ENCODE data around the gene RPL32.
"Not testable (repeated sequence)": the region's sequence is repeated elsewhere in the genome, so short reads cannot be mapped to it uniquely, and the experiment has no call there.

Gene RPL32

GRCh38 chr3:12868039-12869034, 27.0 kb upstream of the RPL32 start:
- DNase-seq (ENCODE audit: low read depth): peak; percentile 32

- DNase-seq (ENCODE audit: low read depth): no peak
Measured at GRCh38 chr3:12866836-12867235, 25.5 kb upstream of the RPL32 start.

GRCh38 chr3:12865271-12865670, 23.9 kb upstream of the RPL32 start:
- no peak for DNase-seq (ENCODE audit: low read depth)

DNA sequence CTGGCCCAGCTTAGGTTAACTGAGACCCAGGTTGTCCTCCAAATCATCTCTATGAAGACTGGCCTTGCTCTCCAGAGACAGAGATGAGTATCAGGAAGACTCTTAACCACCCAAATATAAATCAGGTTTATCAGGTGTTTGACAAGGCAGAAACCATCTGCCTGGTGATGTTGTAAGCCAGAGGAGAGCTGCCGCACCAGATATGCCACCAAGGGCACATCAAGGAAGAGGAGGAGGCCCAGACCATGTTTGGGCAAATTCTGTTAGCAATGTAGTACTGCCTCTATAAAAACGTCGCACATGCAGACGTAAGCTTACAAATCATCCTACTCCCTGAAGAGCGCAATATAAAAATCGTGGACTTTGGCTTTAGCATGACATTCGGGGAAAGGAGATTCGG, 21.0 kb upstream of the RPL32 start:
- no peak for DNase-seq (ENCODE audit: low read depth)

GRCh38 chr3:12861611-12862010, 20.2 kb upstream of the RPL32 start:
- DNase-seq (ENCODE audit: low read depth): no peak

GRCh38 chr3:12859840-12860239, 18.5 kb upstream of the RPL32 start:
- DNase-seq (ENCODE audit: low read depth): no peak

DNA sequence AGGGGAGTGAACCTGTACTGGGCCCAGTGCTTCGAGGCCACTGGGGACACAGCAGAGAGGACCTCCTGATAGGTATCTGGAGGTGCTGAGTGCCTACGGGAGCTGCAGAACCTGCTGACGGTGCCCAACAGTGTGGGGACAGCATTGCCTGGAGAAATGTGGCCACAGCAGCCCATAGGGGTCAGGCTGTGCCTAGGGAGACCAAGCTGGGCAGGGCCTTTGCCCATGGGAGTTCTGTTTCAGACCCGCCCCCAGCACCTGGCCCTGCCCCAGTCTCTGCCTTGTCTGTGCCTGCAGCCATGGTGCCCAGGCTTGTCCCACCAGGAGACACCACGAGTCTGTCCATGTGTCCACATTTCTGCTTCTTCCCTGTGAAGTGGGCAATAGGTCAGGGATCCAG, 15.3 kb upstream of the RPL32 start:
- DNase-seq (ENCODE audit: low read depth): no peak

DNA sequence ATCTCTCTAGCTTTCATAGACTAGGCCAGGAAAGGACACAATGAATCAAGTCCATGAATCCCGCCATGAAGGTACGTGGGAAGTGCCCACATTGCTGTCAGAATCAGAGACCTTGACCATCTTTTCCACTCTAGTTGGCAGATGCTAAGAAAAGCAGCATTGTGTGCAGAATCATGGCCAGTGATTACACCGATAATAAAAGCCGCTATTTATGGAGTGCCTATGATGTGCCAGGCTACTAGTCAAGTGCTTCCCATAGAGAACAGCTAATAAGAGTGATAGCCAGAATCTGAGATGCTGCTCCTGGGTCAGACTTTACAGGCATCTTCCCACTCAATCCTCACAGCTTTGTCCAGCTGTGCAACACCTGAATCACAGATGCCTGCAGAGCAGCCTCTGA, 13.2 kb upstream of the RPL32 start:
- no peak for DNase-seq (ENCODE audit: low read depth)

- not testable (repeated sequence) for DNase-seq (ENCODE audit: low read depth)
Measured at GRCh38 chr3:12853847-12854246, 12.5 kb upstream of the RPL32 start.

DNA sequence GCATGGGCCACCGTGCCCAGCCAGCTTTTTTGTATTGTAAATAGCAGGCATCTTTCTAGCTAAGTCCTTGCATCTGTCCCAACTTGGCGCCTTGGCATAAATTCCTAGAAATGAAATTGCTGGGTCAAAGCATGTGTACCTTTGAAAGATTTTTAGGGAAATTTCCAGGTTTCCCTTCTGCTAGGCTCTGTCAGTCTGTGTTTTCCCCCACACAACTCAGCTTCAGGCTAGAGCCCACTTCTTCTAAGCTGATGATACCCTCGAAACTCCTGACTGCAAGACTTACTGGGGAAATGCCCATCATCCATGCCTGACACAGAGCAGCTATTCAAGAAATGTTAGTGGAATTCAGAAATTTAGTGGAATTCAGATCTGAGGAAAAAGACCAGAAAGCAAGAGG, 10.8 kb upstream of the RPL32 start:
- DNase-seq (ENCODE audit: low read depth): no peak

DNA sequence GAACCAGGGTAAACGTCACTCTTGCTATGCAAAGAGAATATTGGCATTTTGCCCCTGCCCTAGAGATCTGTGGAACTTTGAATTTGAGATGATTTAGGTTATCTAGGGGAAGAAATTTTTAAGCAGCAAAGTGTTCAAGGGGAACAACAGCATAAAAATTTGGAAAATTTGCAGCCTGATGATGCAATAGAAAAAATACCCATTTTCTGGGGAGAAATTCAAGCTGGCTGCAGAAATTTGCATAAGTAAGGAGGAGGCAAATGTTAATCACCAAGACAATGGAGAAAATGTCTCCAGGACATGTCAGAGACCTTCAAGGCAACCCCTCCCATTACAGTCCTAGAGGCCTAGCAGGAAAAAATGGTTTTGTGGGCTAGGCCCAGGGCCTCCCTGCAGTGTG, 4.4 kb upstream of the RPL32 start:
- DNase-seq (ENCODE audit: low read depth): no peak

- DNase-seq (ENCODE audit: low read depth): no peak
Measured at GRCh38 chr3:12842469-12842868, 1.1 kb upstream of the RPL32 start.

DNA sequence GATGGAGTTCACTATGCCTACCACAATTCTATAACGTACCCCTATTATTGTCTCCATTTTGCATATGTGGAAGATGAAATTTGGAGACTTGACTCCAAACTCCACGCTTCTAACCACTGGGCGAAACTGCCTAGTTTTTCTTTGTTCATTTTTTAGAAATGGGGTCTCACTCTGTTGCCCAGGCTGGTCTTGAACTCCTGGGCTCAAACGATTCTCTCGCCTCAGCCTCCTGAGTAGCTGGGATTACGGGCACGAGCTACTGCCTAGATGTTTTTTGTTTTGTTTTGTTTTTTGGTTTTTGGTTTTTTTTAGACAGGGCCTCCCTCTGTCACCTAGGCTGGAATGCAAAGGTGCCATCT, 584 bp upstream of the RPL32 start:
- DNase-seq (ENCODE audit: low read depth): no peak

DNA sequence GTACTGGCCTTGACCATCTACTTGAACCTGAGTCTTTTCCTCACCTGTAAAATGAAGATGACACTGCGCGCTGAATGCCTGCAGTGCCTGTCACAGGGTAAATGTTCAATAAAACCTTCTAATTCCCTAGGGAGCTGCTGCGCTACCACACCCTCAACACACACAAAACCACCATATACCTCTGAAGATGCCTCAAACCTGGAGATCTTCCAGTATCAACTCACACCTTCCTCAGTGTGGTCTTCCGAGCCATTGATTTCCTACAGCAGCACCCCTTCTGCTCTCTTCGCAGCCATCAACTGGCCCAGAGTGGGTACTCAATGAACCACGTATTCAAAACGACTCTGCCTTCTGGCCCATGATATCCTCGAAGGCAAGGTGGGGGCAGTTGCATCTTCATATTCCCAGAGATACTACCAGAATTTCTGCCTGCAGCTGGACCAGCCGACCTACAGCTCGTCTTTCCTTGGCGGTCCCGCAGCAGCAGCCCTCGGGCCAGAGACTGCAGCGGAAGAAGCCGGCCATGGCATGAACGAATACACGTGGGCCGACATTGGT, 695 bp downstream of the RPL32 start:
- no peak for DNase-seq (ENCODE audit: low read depth)

GRCh38 chr3:12840148-12840547, 1.2 kb downstream of the RPL32 start:
- DNase-seq (ENCODE audit: low read depth): not testable (repeated sequence)

GRCh38 chr3:12839156-12839946, 2.0 kb downstream of the RPL32 start:
- DNase-seq (ENCODE audit: low read depth): no peak

- no peak for DNase-seq (ENCODE audit: low read depth)
Measured at GRCh38 chr3:12838179-12838965, 3.0 kb downstream of the RPL32 start.

DNA sequence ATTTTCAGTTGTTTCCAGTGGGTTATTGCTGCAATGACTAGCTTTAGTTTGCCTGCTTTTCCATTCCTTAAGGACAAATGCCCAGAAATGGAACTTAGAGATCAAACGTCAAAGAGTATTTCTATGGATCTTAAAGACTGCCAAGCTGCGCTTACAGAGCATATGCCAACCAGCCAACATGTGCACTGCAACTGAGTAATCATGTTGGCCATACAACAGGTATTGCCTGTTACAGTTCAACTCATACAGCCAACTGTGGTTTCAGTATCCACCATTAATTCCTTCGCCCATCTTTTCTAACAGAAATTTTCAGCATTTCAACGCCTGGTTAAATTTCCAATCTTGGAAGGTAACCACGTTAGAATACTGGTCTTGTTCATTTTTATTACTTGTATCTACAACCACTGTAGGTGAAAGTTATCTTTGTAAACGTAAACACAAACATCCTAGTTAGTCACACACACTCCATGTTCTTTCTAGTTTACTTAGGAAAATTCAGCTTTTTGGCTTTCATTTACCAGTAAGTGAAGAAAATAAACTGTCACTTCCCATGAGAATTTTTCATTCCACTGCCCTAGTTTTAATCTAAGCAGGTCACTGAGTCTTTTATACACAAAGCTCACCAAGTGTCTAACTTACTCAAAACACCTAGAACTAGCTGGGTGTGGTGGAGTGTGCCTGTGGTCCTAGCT, 3.9 kb downstream of the RPL32 start:
- DNase-seq (ENCODE audit: low read depth): no peak

DNA sequence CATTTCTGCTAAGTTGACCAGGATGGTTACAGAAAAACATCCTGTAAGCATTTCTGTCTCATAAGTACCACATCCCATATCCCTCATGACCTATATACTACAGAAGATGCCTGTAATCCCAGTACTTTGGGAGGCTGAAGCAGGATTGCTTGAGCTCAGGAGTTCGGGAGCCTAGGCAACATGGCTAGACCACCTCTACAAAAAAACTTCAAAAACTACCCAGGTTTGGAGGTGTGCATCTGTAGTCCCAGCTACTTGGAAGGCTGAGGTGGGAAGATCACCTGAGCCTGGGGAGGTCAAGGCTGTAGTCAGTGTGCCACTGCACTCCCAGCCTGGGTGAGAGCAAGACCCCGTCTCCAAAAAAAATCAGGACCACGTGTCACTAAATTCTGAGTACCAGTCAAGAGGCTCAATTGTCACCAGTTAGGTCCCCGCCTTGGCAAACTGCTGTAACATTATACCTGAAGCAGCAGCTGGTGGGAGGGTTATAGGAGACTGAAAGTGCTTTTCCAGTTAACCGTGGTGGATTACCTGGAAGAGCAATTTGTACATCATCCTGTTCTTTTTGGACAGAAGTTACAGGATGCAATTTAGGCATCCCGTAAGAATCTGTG, 6.2 kb downstream of the RPL32 start:
- no peak for DNase-seq (ENCODE audit: low read depth)

DNA sequence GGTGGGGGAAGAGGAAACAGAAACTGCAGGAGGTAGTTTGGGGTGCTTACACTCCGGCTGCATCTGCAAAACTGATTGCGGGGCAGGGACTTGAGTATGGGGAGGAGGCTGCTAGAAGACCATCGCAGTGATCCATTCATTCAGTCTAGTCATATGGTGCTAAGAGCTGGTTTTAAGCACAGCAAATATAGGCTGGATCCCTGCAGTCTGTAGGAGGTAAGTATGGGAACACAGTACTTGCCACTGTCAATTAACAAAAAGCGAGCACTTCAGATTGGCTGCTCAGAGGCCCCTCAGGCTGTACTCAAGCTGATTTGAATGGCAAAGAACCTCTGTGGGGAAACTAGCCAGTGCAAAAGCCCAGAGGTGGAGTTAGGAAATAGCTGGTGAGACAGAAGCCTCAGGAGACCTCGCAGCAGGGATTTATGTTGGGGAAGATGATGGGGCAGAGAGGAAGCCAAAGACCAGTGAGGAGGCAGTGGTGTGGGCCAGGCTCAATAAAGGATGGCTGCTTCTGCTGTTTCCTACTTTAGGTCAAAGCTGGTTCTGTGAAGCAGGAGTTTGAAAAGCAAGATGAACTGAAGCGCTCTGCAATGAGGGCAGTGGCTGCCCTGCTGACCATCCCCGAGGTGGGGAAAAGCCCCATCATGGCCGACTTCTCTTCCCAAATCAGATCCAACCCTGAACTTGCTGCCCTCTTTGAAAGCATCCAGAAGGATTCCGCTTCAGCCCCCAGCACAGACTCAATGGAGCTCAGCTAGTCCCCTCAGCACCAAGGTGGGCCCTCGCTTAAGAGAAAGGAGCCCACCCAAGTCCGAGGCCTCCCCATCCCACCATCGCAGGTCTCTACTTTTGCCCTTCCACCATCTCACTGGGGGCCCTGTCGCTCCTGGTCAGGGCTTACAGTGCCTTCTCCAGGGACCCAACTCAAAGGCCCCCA, 7.9 kb downstream of the RPL32 start:
- DNase-seq (ENCODE audit: low read depth): no peak
